Activated CD8-positive, alpha-beta T cell treated with anti-CD3 and anti-CD28 coated beads for 36 hours (primary cell): ENCODE data around the gene IL32. TPM values are rescaled to one million over a fixed set of nuclear protein-coding genes. Genes with fewer than 3 reads are reported as not detected.

Source experiments
- ATAC-seq: fragments of 200-7000 bp; cut with Tn5 transposase; one replicate; pipeline ENCODE4 v1.10.0; 2021; ENCODE audit warnings: mild to moderate bottlenecking, moderate library complexity
- CTCF ChIA-PET: fragments of 350-600 bp; sonication (Branson Sonifier 250); formaldehyde crosslinking; loops from one replicate; lab custom pipeline; 2021; ENCODE audit warnings: antibody characterized with exemption; lab: Charles Lee
- POLR2A ChIA-PET: fragments of 350-600 bp; sonication (Branson Sonifier 250); formaldehyde crosslinking; loops from one replicate; lab custom pipeline; 2021; ENCODE audit warnings: antibody characterized with exemption; lab: Charles Lee
- DNase-seq: peaks from one replicate; pipeline ENCODE4 v3.0.0-alpha.2; 2020
- H3K27ac Mint-ChIP-seq: one replicate; pipeline ENCODE4 v1.8.0; 2021; ENCODE audit warnings: mild to moderate bottlenecking, mixed read lengths
- H3K27me3 Mint-ChIP-seq: one replicate; pipeline ENCODE4 v1.8.0; 2021; ENCODE audit warnings: mixed read lengths
- H3K36me3 Mint-ChIP-seq: one replicate; pipeline ENCODE4 v1.8.0; 2021; ENCODE audit warnings: low read depth, mixed read lengths
- H3K4me1 Mint-ChIP-seq: one replicate; pipeline ENCODE4 v1.8.0; 2021; ENCODE audit warnings: low read depth, mixed read lengths
- H3K4me3 Mint-ChIP-seq: one replicate; pipeline ENCODE4 v1.8.0; 2021; ENCODE audit warnings: mild to moderate bottlenecking, moderate library complexity, mixed read lengths
- H3K9me3 Mint-ChIP-seq: one replicate; pipeline ENCODE4 v1.8.0; 2021; ENCODE audit warnings: mixed read lengths
- CTCF ChIP-seq: fragments of 200-600 bp; IDR thresholded peaks from one replicate; pipeline ENCODE4 v1.8.0; 2022; ENCODE audit warnings: antibody characterized with exemption, mild to moderate bottlenecking
- intact Hi-C: fragments of 100-400 bp; cut with micrococcal nuclease; formaldehyde crosslinking; loops from one replicate; pipeline ENCODE4 v1.10.0; 2022
- total RNA-seq, 2 experiments: library from RNA; stranded (reverse); gene quantifications; one replicate each; pipeline ENCODE4 v1.2.3, GENCODE V29; 2021

The IL32 gene
- total RNA-seq, 2 experiments from 2014 or later: 971 to 974 TPM

- H3K9me3 Mint-ChIP-seq: no peaks in the 10 kb centered on the region
- H3K4me3 Mint-ChIP-seq: peak within 1 kb of the TSS; percentile 62
- no peak for TF ChIP-seq CTCF
- H3K27me3 Mint-ChIP-seq: no peaks in the 10 kb centered on the region
- intact Hi-C loops: no loop called here
- CTCF ChIA-PET: interaction anchor here (0.8 to 23.9 kb wide), 10 partner anchors 8 to 70 kb away, joined by 3 to 376 read pairs (median 4); partner anchors contain the start of genes IL32 and ZNF213
- H3K27ac Mint-ChIP-seq: peak within 1 kb of the TSS; percentile 83
- no peak for ATAC-seq
- POLR2A ChIA-PET: interaction anchor here (0.9 to 3.7 kb wide), 10 partner anchors 10 to 73 kb away, joined by 3 to 21 read pairs (median 4); no protein-coding TSS in a partner anchor
- no peak for DNase-seq
- no peaks in the 10 kb centered on the region for H3K36me3 Mint-ChIP-seq
- peaks cover 37% of the 10 kb centered on the region for H3K4me1 Mint-ChIP-seq
These were observed 33.3 kb downstream of the IL32 start, which contains the start of gene ZSCAN10 for GRCh38 chr16:3098459-3099394. Gene ZSCAN10 (minus strand): TSS chr16:3099294. CDS start chr16:3092937, 6,357 bp downstream.

GRCh38 chr16:3099395-3099731 is 33.9 kb downstream of the IL32 start:
- Mint-ChIP-seq H3K27ac (no peak overlapping the region), H3K9me3 (no peaks in the 10 kb centered on the region), H3K4me1 (peaks cover 37% of the 10 kb centered on the region), H3K4me3 (no peak overlapping the region), H3K27me3 (no peaks in the 10 kb centered on the region), H3K36me3 (no peaks in the 10 kb centered on the region)
- intact Hi-C loops: no loop called here
- ChIA-PET CTCF (interaction anchor here (0.9 to 23.9 kb wide), 6 partner anchors 8 to 68 kb away, joined by 3 to 376 read pairs (median 12); partner anchors contain the start of gene ZNF213), POLR2A (interaction anchor here (1.0 to 3.7 kb wide), 8 partner anchors 25 to 72 kb away, joined by 3 to 21 read pairs (median 4); partner anchors contain the start of gene ZNF213)
- DNase-seq (no peak), ATAC-seq (no peak)
- TF ChIP-seq CTCF: no peak

- intact Hi-C loops: no loop called here
- POLR2A ChIA-PET: interaction anchor here (1.0 to 3.7 kb wide), 9 partner anchors 14 to 72 kb away, joined by 3 to 21 read pairs (median 4); partner anchors contain the start of gene ZNF213
- Mint-ChIP-seq H3K36me3 (no peaks in the 10 kb centered on the region), H3K27ac (peak overlapping the region; percentile 83), H3K27me3 (no peaks in the 10 kb centered on the region), H3K4me1 (peaks cover 31% of the 10 kb centered on the region), H3K9me3 (no peaks in the 10 kb centered on the region), H3K4me3 (peak overlapping the region; percentile 62)
- CTCF ChIA-PET: interaction anchor here (0.9 to 23.9 kb wide), 8 partner anchors 9 to 68 kb away, joined by 3 to 376 read pairs (median 12); partner anchors contain the start of gene ZNF213
- DNase-seq: peak; percentile 98
- ATAC-seq: peak; percentile 92
- no peak for TF ChIP-seq CTCF
These were observed 34.5 kb downstream of the IL32 start for GRCh38 chr16:3099732-3100499.

GRCh38 chr16:3101018-3101840 is 35.8 kb downstream of the IL32 start:
- H3K27me3 Mint-ChIP-seq: no peaks in the 10 kb centered on the region
- H3K27ac Mint-ChIP-seq: peak overlapping the region; percentile 84
- H3K9me3 Mint-ChIP-seq: no peaks in the 10 kb centered on the region
- peak overlapping the region; percentile 68 for H3K4me3 Mint-ChIP-seq
- H3K36me3 Mint-ChIP-seq: no peaks in the 10 kb centered on the region
- H3K4me1 Mint-ChIP-seq: peaks cover 27% of the 10 kb centered on the region
- ChIA-PET POLR2A (interaction anchor here (0.8 to 2.0 kb wide), 10 partner anchors 8 to 57 kb away, joined by 3 to 7 read pairs (median 3); no protein-coding TSS in a partner anchor), CTCF (interaction anchor here (0.7 to 23.9 kb wide), 15 partner anchors 7 to 73 kb away, joined by 3 to 376 read pairs (median 3); partner anchors contain the start of gene ZNF213)
- peak; percentile 91 for TF ChIP-seq CTCF
- peak; percentile 61 for DNase-seq
- intact Hi-C loops: no loop called here
- peak; percentile 19 for ATAC-seq
